ENCODE data around the gene MDGA2.

MDGA2 gene

GRCh38 chr14:47500369-47500768 lies 175.0 kb downstream of the MDGA2 start:
- TF ChIP-seq ZFX (IDR thresholded peaks at IDR 0.05; ENCODE audit: borderline replicate concordance) (no peak), CTCF (IDR thresholded peaks at IDR 0.05) (no peak)
- no peak overlapping the region for H3K27ac ChIP-seq

GRCh38 chr14:47490766-47491165 lies 184.6 kb downstream of the MDGA2 start:
- H3K27ac ChIP-seq: no peak overlapping the region
- no peak for TF ChIP-seq ZFX (IDR thresholded peaks at IDR 0.05; ENCODE audit: borderline replicate concordance)
- TF ChIP-seq CTCF (IDR thresholded peaks at IDR 0.05): no peak

GRCh38 chr14:47490353-47490752 lies 185.1 kb downstream of the MDGA2 start:
- H3K27ac ChIP-seq: no peak overlapping the region
- TF ChIP-seq ZFX (IDR thresholded peaks at IDR 0.05; ENCODE audit: borderline replicate concordance) (no peak), CTCF (IDR thresholded peaks at IDR 0.05) (no peak)

- H3K27ac ChIP-seq: no peak overlapping the region
- TF ChIP-seq ZFX (IDR thresholded peaks at IDR 0.05; ENCODE audit: borderline replicate concordance) (no peak), CTCF (IDR thresholded peaks at IDR 0.05) (no peak)
Measured at GRCh38 chr14:47485421-47485820, 190.0 kb downstream of the MDGA2 start.

- no peak overlapping the region for H3K27ac ChIP-seq
- TF ChIP-seq CTCF (IDR thresholded peaks at IDR 0.05): no peak
- no peak for TF ChIP-seq ZFX (IDR thresholded peaks at IDR 0.05; ENCODE audit: borderline replicate concordance)
Measured at GRCh38 chr14:47483449-47483848, 192.0 kb downstream of the MDGA2 start.

GRCh38 chr14:47471075-47471474 lies 204.3 kb downstream of the MDGA2 start:
- H3K27ac ChIP-seq: no peak overlapping the region
- TF ChIP-seq CTCF (IDR thresholded peaks at IDR 0.05) (no peak), ZFX (IDR thresholded peaks at IDR 0.05; ENCODE audit: borderline replicate concordance) (no peak)

GRCh38 chr14:47466916-47467315 lies 208.5 kb downstream of the MDGA2 start:
- no peak for TF ChIP-seq CTCF (IDR thresholded peaks at IDR 0.05)
- TF ChIP-seq ZFX (IDR thresholded peaks at IDR 0.05; ENCODE audit: borderline replicate concordance): no peak

More at GRCh38 chr14:47466916-47467315, 208.5 kb downstream of the MDGA2 start:
- H3K27ac ChIP-seq: no peak overlapping the region
